Lung (tissue), 12 donors: ENCODE data around the gene SLC22A12. TPM values are rescaled to one million over a fixed set of nuclear protein-coding genes. Genes with fewer than 3 reads are reported as not detected.
A peak's percentile ranks its signal among the peaks of the same experiment; 100 is the strongest.

Experiments
- ATAC-seq: fragments of 200-7000 bp; cut with Tn5 transposase; one replicate; pipeline ENCODE4 v1.9.1; 2020; ENCODE audit warnings: moderate number of reproducible peaks; ENCODE audit not compliant: insufficient read depth, low FRiP score
- DNase-seq, 3 donors: peaks; one replicate each; pipeline ENCODE4 v3.0.0-alpha.2; 2013 to 2017
- H3K27ac ChIP-seq, 2 donors: one replicate each; pipeline ENCODE4 v1.5.1; 2013; ENCODE audit warnings: mild to moderate bottlenecking in 2 of 2, moderate library complexity in 2 of 2, control low read depth in 1 of 2, inconsistent platforms in 1 of 2, low read depth in 1 of 2, low read length in 1 of 2
- H3K27me3 ChIP-seq, 3 donors: one replicate each; pipeline ENCODE4 v1.5.1; 2013; ENCODE audit warnings: low read length in 2 of 3; ENCODE audit not compliant: control insufficient read depth in 3 of 3, insufficient read depth in 3 of 3
- H3K36me3 ChIP-seq, 4 donors: one replicate each; pipeline ENCODE4 v1.5.1; 2013; ENCODE audit warnings: low read length in 4 of 4, mild to moderate bottlenecking in 1 of 4, moderate library complexity in 1 of 4; ENCODE audit not compliant: control insufficient read depth in 4 of 4, insufficient read depth in 4 of 4
- H3K4me1 ChIP-seq, 5 donors: one replicate each; pipeline ENCODE4 v1.5.1; 2013; ENCODE audit warnings: low read length in 5 of 5, mild to moderate bottlenecking in 2 of 5, moderate library complexity in 1 of 5; ENCODE audit not compliant: control insufficient read depth in 5 of 5, insufficient read depth in 5 of 5
- H3K4me3 ChIP-seq: one replicate; pipeline ENCODE4 v1.5.1; 2013; ENCODE audit warnings: mild to moderate bottlenecking, control low read depth, moderate library complexity
- H3K9ac ChIP-seq, 2 donors: one replicate each; pipeline ENCODE4 v1.5.1; 2013; ENCODE audit warnings: low read length in 2 of 2, control low read depth in 1 of 2; ENCODE audit not compliant: insufficient read depth in 1 of 2
- H3K9me3 ChIP-seq, 4 donors: one replicate each; pipeline ENCODE4 v1.5.1; 2013; ENCODE audit warnings: low read length in 3 of 4, mild to moderate bottlenecking in 1 of 4, moderate library complexity in 1 of 4; ENCODE audit not compliant: control insufficient read depth in 4 of 4, insufficient read depth in 3 of 4
- CTCF ChIP-seq: IDR thresholded peaks from 2 replicates; pipeline ENCODE4 v1.5.1; 2012; ENCODE audit warnings: mild to moderate bottlenecking; ENCODE audit errors: control extremely low read depth, extremely low read depth
- WGBS, 2 donors: extraction: QIAGEN DNeasy Blood & Tissue Kit; methylation state at CpG; one replicate each; pipeline ENCODE4 v1.1.7; 2013; 5-methylcytosine and 5-hydroxymethylcytosine counted together
- polyA plus RNA-seq, 2 donors: library from polyadenylated mRNA; stranded (reverse); fragments of 200-250 nt; gene quantifications; one replicate each; pipeline ENCODE4 v1.2.1, GENCODE V29; 2013
- total RNA-seq, 2 donors: library from RNA; depleted of rRNA in 1 of 2; stranded (reverse); fragments of >200 nt in 1 of 2; gene quantifications; one replicate each; pipeline ENCODE4 v1.2.1, GENCODE V29; 2014 to 2021
- donor health status: control.
- donor health status: control.
- donor health status: Bipolar disorder and iron deficiency.
- donor health status: healthy.
- donor health status: DM: yes; HTN: yes; CAD: no.

The SLC22A12 gene
- total and polyA plus RNA-seq, 4 donors: not detected

DNA sequence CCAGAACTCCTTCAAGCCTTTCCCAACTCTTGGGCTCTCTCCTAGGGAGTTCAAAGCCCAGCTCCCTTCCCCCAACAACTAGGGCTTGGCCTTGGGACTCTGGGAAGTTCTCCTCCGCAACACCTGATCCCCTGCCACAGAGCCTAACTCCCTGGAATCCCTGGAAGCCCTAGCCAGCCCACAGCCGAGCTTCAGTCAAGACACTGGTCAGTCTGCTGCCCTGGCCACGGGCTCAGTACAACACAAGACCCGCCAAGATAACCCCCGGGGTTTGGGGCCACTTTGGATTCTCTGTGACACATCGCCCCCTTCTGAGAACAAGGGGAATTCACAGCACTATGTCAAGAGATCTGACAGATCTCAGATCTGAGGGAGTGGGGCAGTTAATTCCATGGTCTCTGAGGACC is 58.3 kb downstream of the SLC22A12 start:
- Histone ChIP-seq H3K36me3 (peaks cover 0 to 2% (median 0%) of the 10 kb centered on the region in 4 donors), H3K4me1 (peaks cover 0 to 9% (median 4%) of the 10 kb centered on the region in 5 donors), H3K27ac (no peak overlapping the region), H3K27me3 (peaks cover 0 to 18% (median 0%) of the 10 kb centered on the region in 3 donors), H3K9me3 (no peaks in the 10 kb centered on the region), H3K4me3 (no peak overlapping the region), H3K9ac (no peak overlapping the region)
- DNase-seq (peak; percentile 28 to 36 (median 32)), ATAC-seq (no peak)
- WGBS, 2 donors: 23 to 26% methylated on average over 6 of the region's 6 CpGs
- TF ChIP-seq CTCF: no peak

- no peak for ATAC-seq
- TF ChIP-seq CTCF: peak; percentile 1
Measured at GRCh38 chr11:64650923-64651523, 60.0 kb downstream of the SLC22A12 start.

More at GRCh38 chr11:64650923-64651523, 60.0 kb downstream of the SLC22A12 start:
- Histone ChIP-seq H3K27ac (no peak overlapping the region), H3K9me3 (no peaks in the 10 kb centered on the region), H3K9ac (no peak overlapping the region), H3K36me3 (peaks cover 0 to 2% (median 0%) of the 10 kb centered on the region in 4 donors), H3K4me3 (no peak overlapping the region), H3K4me1 (peaks cover 0 to 8% (median 0%) of the 10 kb centered on the region in 5 donors), H3K27me3 (peaks cover 0 to 10% (median 0%) of the 10 kb centered on the region in 3 donors)
- peak; percentile 36 to 56 (median 41) for DNase-seq
- WGBS, 2 donors: 61% methylated on average over 18 of the region's 18 CpGs

Other genes with a start within 250 kb of the SLC22A12 start
- gene RPS6KA4, start 232.1 kb upstream of the SLC22A12 start, total RNA-seq: 10 to 100 TPM; 25.3 to 53.8 TPM
- 10 to 100 TPM; 30.0 to 40.9 TPM for gene RPS6KA4, start 232.1 kb upstream of the SLC22A12 start, polyA plus RNA-seq
- not detected for gene SLC22A11, start 35.3 kb upstream of the SLC22A12 start, total RNA-seq
- gene SLC22A11, start 35.3 kb upstream of the SLC22A12 start, polyA plus RNA-seq: under 1 TPM in 1 of 2 donors, not detected in 1; 0.08 TPM
- gene NRXN2, start 132.0 kb downstream of the SLC22A12 start, total RNA-seq: 1 to 10 TPM; 1.7 to 6.6 TPM
- under 1 TPM; 0.39 to 0.56 TPM for gene NRXN2, start 132.0 kb downstream of the SLC22A12 start, polyA plus RNA-seq
- gene RASGRP2, start 152.9 kb downstream of the SLC22A12 start, total RNA-seq: 10 to 100 TPM; 20.0 to 39.3 TPM
- 10 to 100 TPM; 22.2 to 46.4 TPM for gene RASGRP2, start 152.9 kb downstream of the SLC22A12 start, polyA plus RNA-seq
- gene PYGM, start 168.8 kb downstream of the SLC22A12 start, total RNA-seq: 1 to 10 TPM; 3.7 to 3.8 TPM
- 1 to 10 TPM; 1.2 TPM for gene PYGM, start 168.8 kb downstream of the SLC22A12 start, polyA plus RNA-seq
- gene SF1, start 187.3 kb downstream of the SLC22A12 start, total RNA-seq: 100 to 1,000 TPM; 196 to 213 TPM
- 10 to 100 TPM; 76.2 to 97.8 TPM for gene SF1, start 187.3 kb downstream of the SLC22A12 start, polyA plus RNA-seq
- gene MAP4K2, start 212.0 kb downstream of the SLC22A12 start, total RNA-seq: 10 to 100 TPM; 23.3 to 41.8 TPM
- 10 to 100 TPM; 15.0 to 24.3 TPM for gene MAP4K2, start 212.0 kb downstream of the SLC22A12 start, polyA plus RNA-seq
- gene MEN1, start 219.3 kb downstream of the SLC22A12 start, total RNA-seq: 10 to 100 TPM; 18.8 to 24.9 TPM
- 10 to 100 TPM; 15.0 to 18.5 TPM for gene MEN1, start 219.3 kb downstream of the SLC22A12 start, polyA plus RNA-seq